ENCODE results near the gene CYP8B1. TPM values are rescaled to one million over a fixed set of nuclear protein-coding genes. Genes with fewer than 3 reads are reported as not detected.

CYP8B1 gene
- total RNA-seq, 1 donor from 2014 or later: not detected

DNA sequence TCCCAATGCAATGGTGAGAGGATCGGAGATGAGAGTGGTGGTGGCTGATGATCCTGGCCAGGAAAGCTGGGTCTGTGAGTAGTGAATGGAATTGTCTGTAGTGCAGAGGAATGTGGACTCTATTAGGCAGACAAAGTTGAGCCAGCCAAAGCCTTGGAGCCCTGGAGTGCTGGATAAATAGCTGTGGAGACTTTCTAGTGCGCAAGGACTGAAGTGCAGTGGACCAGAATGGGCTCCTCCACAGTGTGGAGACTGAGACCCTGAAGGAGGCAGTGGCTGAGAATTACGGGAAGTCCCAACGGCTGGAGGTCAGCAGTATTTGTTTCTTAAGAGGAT, 31.1 kb upstream of the CYP8B1 start:
- no peaks in the 10 kb centered on the region for H3K4me1 Mint-ChIP-seq (ENCODE audit: unreplicated experiment)
- DNase-seq (ENCODE audit: extremely low spot score, unreplicated experiment): no peak
- H3K27me3 Mint-ChIP-seq (ENCODE audit: unreplicated experiment): no peaks in the 10 kb centered on the region
- no peaks in the 10 kb centered on the region for H3K36me3 Mint-ChIP-seq (ENCODE audit: unreplicated experiment)
- H3K4me3 Mint-ChIP-seq (ENCODE audit: unreplicated experiment): no peak overlapping the region
- no peak overlapping the region for H3K27ac Mint-ChIP-seq (ENCODE audit: unreplicated experiment)
- TF ChIP-seq, protein P1, sequence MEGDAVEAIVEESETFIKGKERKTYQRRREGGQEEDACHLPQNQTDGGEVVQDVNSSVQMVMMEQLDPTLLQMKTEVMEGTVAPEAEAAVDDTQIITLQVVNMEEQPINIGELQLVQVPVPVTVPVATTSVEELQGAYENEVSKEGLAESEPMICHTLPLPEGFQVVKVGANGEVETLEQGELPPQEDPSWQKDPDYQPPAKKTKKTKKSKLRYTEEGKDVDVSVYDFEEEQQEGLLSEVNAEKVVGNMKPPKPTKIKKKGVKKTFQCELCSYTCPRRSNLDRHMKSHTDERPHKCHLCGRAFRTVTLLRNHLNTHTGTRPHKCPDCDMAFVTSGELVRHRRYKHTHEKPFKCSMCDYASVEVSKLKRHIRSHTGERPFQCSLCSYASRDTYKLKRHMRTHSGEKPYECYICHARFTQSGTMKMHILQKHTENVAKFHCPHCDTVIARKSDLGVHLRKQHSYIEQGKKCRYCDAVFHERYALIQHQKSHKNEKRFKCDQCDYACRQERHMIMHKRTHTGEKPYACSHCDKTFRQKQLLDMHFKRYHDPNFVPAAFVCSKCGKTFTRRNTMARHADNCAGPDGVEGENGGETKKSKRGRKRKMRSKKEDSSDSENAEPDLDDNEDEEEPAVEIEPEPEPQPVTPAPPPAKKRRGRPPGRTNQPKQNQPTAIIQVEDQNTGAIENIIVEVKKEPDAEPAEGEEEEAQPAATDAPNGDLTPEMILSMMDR (IDR thresholded peaks at IDR 0.05): no peak
- peaks cover 11% of the 10 kb centered on the region for H3K9me3 Mint-ChIP-seq (ENCODE audit: unreplicated experiment)

DNA sequence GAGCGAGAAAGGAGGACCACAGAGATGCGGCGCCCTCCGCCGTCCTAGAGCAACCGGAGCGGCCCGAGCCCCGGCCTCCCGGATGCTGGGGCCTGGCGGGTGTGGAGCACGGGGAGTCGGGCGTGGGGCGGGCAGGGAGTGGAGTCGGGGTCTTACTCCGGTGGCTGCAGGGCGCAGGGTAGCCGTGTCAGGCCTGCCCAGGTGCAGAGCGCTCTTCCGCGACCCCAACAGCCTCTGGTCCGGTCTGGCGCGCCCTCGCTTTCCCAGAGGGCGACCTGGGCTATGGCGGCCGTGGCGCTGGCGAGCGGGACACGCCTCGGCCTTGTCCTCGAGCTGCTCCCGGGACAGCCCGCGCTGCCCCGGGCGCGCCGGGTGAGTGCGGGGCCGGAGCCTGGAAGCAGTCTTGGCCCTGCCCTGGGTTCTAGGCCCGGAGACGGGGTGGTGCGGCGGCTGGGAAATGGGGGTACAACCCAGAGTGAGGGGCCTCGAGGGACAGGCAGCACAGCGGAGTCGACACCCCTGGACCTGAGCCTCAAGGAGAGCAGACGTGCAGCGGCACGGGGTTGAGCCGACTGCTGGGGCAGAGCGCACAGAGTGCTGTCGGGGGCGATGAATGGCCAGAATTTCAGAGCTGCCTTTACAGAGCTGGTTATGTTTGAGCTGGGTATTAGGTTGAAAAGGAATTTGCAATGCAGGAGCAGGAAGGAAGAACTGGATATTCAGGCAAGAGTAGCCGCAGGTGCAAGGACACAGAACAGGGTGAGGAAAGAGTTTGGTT, 30.6 kb upstream of the CYP8B1 start, which contains the start of gene ZNF662:
Gene ZNF662 (plus strand): TSS at position 73 of the 778 bp plus-strand sequence. CDS start 1,973 bp downstream, outside the sequence.
- H3K4me3 Mint-ChIP-seq (ENCODE audit: unreplicated experiment): no peak within 1 kb of the TSS
- no peaks in the 10 kb centered on the region for H3K36me3 Mint-ChIP-seq (ENCODE audit: unreplicated experiment)
- DNase-seq (ENCODE audit: extremely low spot score, unreplicated experiment): no peak
- peaks cover 11% of the 10 kb centered on the region for H3K9me3 Mint-ChIP-seq (ENCODE audit: unreplicated experiment)
- H3K27me3 Mint-ChIP-seq (ENCODE audit: unreplicated experiment): no peaks in the 10 kb centered on the region
- H3K27ac Mint-ChIP-seq (ENCODE audit: unreplicated experiment): no peak within 1 kb of the TSS
- H3K4me1 Mint-ChIP-seq (ENCODE audit: unreplicated experiment): no peaks in the 10 kb centered on the region
- TF ChIP-seq, protein P1 (IDR thresholded peaks at IDR 0.05): no peak

DNA sequence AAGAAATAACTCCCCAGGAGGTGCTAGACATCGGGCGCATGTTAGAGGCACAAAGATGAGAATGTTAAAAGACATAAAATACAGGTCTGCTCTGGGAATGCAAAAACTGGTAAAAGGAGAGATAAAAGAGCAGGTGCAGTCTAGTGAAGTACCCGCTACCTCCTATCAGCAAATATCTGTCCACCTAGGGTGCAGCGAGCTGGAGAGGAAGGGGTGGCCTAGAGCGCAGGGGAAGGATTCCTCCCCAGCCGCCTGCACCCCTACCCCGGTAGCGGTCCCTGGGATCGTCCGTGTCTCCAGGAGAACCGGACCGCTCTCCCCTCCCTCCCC, 30.0 kb upstream of the CYP8B1 start:
- Mint-ChIP-seq H3K4me1 (ENCODE audit: unreplicated experiment) (no peaks in the 10 kb centered on the region), H3K27ac (ENCODE audit: unreplicated experiment) (no peak overlapping the region), H3K9me3 (ENCODE audit: unreplicated experiment) (peaks cover 11% of the 10 kb centered on the region), H3K36me3 (ENCODE audit: unreplicated experiment) (no peaks in the 10 kb centered on the region), H3K4me3 (ENCODE audit: unreplicated experiment) (no peak overlapping the region), H3K27me3 (ENCODE audit: unreplicated experiment) (no peaks in the 10 kb centered on the region)
- no peak for DNase-seq (ENCODE audit: extremely low spot score, unreplicated experiment)
- TF ChIP-seq, protein P1 (IDR thresholded peaks at IDR 0.05): no peak

DNA sequence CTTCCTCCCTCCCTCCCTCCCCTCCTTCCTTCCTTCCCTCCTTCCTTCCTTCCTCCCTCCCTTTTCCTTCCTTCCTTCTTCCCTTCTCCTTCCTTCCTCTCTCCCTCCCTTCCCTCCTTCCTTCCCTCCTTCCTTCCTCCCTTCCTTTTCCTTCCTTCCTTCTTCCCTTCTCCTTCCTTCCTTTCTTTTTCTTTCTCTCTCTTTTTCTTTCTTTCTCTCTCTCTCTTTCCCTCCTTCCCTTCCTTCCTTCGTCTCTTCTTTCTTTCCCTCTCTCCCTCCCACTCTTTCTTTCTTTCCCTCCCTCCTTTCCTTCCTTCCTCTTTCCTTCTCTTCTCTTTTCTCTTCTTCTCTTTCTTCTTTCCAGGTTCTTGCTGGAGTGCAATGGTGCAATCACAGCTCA, 28.4 kb upstream of the CYP8B1 start:
- Mint-ChIP-seq H3K27me3 (ENCODE audit: unreplicated experiment) (no peaks in the 10 kb centered on the region), H3K36me3 (ENCODE audit: unreplicated experiment) (no peaks in the 10 kb centered on the region), H3K27ac (ENCODE audit: unreplicated experiment) (no peak overlapping the region), H3K9me3 (ENCODE audit: unreplicated experiment) (peaks cover 6% of the 10 kb centered on the region), H3K4me1 (ENCODE audit: unreplicated experiment) (no peaks in the 10 kb centered on the region), H3K4me3 (ENCODE audit: unreplicated experiment) (no peak overlapping the region)
- DNase-seq (ENCODE audit: extremely low spot score, unreplicated experiment): no peak
- TF ChIP-seq, protein P1 (IDR thresholded peaks at IDR 0.05): no peak

DNA sequence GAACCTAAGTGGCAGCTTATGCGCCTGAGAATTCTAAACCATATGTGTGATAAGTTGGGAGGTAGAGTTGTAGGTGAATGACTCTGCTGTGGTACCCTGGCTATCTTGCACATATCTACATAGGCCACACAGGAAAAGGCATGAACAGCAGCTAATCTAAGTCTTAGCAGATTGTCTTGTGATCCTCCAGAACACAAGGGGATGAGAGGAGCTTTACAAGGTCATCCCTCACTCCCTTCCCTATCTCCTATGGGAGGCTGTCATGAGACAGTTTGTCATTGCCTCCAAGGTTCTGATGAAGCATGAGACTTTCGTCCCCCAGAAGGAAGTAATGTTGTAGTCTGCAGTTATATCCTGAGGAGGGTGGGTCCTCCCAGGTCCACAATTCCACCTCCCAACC, 26.6 kb upstream of the CYP8B1 start:
- Mint-ChIP-seq H3K9me3 (ENCODE audit: unreplicated experiment) (peaks cover 6% of the 10 kb centered on the region), H3K27ac (ENCODE audit: unreplicated experiment) (no peak overlapping the region), H3K36me3 (ENCODE audit: unreplicated experiment) (no peaks in the 10 kb centered on the region), H3K27me3 (ENCODE audit: unreplicated experiment) (no peaks in the 10 kb centered on the region), H3K4me1 (ENCODE audit: unreplicated experiment) (no peaks in the 10 kb centered on the region), H3K4me3 (ENCODE audit: unreplicated experiment) (no peak overlapping the region)
- no peak for DNase-seq (ENCODE audit: extremely low spot score, unreplicated experiment)
- TF ChIP-seq, protein P1 (IDR thresholded peaks at IDR 0.05): no peak
